ENCODE results near the gene CAMK1D. TPM values are rescaled to one million over a fixed set of nuclear protein-coding genes. Genes with fewer than 3 reads are reported as not detected.

The CAMK1D gene
- total RNA-seq, 1 donor from 2014 or later = 3.2 TPM

DNA sequence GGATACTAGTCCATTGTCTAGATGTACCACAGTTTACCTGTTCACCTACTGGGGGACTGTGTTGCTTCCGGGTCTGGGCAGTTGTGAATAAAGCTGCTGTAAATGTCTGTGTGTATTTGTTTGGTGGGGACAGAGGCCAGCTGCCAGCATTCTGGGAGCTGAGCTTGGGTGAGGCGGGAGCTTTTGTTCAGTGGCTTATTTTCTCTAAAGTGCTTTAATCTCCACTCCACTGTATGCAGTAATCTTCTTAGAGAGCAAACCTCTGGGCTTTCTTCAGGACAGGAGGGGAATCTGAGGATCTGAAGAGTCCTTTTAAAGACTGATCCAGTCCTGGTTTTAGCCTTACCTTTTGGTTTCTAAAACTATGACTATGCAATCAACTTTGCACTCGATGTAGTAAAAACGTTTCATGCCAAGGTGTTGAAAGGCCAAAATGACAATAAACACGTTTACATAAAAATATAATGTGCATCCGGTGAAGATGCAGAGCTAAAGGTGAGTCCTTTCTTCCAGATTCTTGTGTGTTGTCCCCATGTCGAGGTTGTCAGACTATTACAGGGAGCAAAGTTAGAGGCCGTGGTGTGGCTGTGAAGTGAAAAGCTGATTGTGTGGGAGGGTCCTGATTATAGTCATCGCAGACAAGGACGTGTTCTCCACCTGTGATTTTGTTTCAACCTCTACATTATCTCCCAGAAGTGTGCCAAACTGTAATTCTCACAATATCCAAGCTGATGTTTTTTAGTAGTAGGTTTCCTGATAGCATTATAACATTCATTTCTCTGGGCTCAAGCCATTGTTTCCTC is 279.8 kb downstream of the CAMK1D start:
- no peak for DNase-seq (ENCODE audit: low spot score)
- intact Hi-C loops (cut with DNase I) = no loop called here

DNA sequence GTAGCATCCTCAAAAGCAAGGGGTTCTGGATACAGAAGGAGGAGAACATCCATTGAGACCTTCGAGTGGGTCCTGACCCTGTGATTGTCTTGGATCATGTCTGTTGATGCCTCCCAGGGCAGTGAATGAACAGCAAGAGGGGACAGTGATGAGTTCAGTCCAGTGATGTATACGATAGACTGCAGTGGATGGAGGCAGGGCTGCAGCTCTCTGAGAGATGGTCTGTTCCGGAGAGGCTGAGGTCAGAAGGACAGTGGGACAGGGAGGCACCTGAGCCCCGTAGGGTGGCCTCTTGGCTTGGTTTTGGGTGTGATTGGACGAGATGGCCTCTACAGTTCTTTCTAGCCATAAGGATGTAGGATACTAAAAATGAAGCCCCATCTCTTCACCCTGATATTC is 280.4 kb downstream of the CAMK1D start:
- DNase-seq (ENCODE audit: low spot score) = no peak
- intact Hi-C loops (cut with DNase I) = no loop called here

- intact Hi-C loops (cut with DNase I) = no loop called here
- DNase-seq (ENCODE audit: low spot score) = no peak
Measured at GRCh38 chr10:12631216-12631615, 281.9 kb downstream of the CAMK1D start.

DNA sequence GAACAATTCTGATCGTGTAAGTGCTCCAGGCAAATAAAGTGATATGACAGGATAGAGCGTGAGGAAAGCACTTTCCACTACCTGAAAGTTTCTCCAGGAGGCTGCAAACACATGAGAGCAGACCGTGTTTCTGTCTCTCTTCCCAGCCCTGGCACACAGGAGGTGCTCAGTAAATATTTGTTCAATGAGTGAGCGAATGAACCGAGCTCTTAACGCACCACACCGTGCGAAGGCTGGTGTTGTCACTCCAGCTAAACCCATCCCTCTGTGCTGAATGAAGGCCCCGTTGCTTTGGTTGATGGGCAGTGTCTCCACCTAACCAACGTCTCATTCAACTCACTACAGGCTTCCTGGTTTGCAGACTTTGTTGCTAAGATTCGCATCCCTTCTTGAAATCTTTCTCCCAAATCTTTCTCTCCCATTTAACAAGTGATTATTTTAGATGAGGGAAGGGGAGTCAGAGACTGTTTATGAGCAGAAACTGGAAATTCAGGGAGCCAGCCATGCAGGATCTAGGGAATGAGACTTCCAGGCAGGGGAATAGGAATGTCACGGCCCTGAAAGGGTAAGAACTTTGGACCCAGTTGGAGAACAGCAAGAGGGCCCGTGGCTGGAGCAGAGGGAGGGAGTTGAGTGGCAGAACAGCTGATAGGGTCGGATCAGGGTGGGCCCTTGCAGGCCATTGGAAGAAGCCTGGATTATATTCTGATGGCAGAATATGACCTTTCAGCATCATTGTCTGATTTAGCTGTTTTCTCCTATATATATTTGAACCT is 282.6 kb downstream of the CAMK1D start:
- DNase-seq (ENCODE audit: low spot score) = no peak
- intact Hi-C loops (cut with DNase I) = no loop called here

- intact Hi-C loops (cut with DNase I) = no loop called here
- DNase-seq (ENCODE audit: low spot score) = no peak
Measured at GRCh38 chr10:12633776-12634620, 284.7 kb downstream of the CAMK1D start.

- DNase-seq (ENCODE audit: low spot score) = no peak
- intact Hi-C loops (cut with DNase I) = no loop called here
Measured at GRCh38 chr10:12634621-12634931, 285.2 kb downstream of the CAMK1D start.

- intact Hi-C loops (cut with DNase I) = no loop called here
Measured at GRCh38 chr10:12635127-12635541, 285.8 kb downstream of the CAMK1D start.

DNA sequence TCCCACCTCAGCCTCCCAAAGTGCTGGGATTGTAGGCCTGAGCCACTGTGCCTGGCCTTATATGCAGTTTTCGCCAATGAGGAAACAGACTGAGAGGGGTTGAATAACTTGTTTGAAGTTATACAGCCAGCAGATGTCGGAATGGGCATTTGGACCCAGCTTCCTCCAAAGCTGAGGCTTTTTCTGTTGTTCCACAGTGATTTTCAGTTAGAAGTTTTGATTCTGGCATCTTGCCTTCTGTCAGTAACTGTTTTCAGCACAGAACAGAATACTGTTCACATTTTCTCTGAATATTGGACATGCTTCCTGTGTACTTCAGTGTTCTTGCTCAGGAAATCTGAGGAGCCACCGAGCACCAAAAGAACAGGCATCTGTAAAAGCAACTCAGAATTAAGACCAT is 287.2 kb downstream of the CAMK1D start:
- intact Hi-C loops (cut with DNase I) = no loop called here
- DNase-seq (ENCODE audit: low spot score) = no peak

More at GRCh38 chr10:12635127-12635541, 285.8 kb downstream of the CAMK1D start:
- DNase-seq (ENCODE audit: low spot score) = no peak

DNA sequence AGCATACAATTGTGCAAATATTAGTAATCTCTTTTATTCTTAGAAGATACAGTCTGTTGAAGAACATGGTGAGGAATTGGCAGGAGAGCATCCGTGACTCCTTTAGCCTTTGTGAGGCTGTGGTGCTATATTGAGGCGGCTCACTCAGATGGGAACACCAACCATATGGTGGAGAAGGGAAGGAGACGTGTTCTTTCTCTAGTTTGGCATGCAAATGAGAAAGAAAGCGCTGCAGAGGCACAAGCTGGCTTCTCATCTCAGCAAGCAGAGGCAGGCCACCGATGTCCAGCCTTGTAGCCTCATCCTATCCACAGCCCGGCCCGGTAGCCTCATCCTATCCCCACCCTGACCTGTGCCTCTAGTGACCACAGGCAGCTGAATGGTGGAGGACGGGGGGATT is 288.3 kb downstream of the CAMK1D start:
- no peak for DNase-seq (ENCODE audit: low spot score)
- intact Hi-C loops (cut with DNase I) = no loop called here

- intact Hi-C loops (cut with DNase I) = no loop called here
- DNase-seq (ENCODE audit: low spot score) = no peak
Measured at GRCh38 chr10:12638103-12638502, 288.8 kb downstream of the CAMK1D start.

DNA sequence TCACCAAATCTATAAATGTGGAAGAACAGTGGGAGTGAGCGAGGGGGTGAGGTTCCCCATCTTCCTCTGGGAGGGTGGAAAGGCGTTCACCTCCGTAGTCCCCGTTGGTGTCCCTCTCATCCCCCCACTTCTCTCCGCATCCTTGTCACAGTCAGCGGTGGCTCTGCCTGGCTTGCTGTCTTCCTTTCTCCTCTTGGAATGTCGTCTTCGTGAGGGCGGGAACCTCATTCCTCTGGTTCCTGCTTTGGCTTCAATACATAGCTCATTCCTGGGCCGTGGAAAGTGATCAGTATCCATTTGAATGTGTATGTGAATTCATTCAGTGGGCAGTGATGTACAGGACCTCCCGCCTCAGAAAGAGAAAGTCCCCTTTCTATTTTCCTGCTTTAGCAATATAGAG is 289.4 kb downstream of the CAMK1D start:
- DNase-seq (ENCODE audit: low spot score) = no peak
- intact Hi-C loops (cut with DNase I) = no loop called here

- intact Hi-C loops (cut with DNase I) = no loop called here
- no peak for DNase-seq (ENCODE audit: low spot score)
Measured at GRCh38 chr10:12639996-12640944, 290.9 kb downstream of the CAMK1D start.

DNA sequence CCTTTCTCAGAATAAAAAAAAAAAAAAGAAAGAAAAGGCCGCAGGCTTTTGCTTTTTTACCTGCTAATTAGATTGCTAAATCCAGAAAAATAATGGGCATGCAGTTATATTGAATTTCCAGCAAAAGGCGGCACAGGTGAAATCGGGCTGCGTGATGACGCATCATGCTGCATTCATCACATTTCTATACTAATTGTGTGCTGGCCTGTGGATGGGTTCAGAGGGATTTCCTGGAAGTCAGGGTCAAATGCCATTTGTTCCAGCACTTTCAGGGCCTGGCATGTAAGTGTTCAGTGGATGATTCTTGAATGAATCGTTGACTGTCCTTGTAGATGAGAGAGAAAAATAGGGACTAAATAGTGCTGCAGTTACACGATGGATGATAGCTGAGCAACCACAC is 292.7 kb downstream of the CAMK1D start:
- intact Hi-C loops (cut with DNase I) = no loop called here
- no peak for DNase-seq (ENCODE audit: low spot score)

GRCh38 chr10:12643279-12643678 is 293.9 kb downstream of the CAMK1D start:
- no peak for DNase-seq (ENCODE audit: low spot score)
- intact Hi-C loops (cut with DNase I) = no loop called here

- no peak for DNase-seq (ENCODE audit: low spot score)
- intact Hi-C loops (cut with DNase I) = no loop called here
Measured at GRCh38 chr10:12644380-12645144, 295.2 kb downstream of the CAMK1D start.

DNA sequence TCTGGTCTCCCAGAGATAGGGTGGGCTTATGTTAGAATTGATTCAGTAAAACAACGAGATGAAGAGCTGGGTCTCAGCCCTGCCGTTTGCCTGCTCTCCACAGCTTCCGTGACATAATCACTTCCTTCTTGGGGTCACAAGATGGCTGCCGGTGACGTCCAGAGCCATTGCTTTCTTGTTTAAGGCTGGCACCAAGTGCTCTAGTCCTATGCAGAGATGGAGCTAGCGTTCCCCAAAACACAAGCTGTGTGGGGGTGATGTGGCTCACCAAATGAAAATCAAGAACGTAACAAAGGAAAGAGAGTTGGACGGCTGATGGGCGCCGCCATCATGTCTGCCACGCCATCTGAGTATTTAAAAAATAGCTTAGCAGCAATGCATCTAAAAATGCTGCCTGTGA is 296.1 kb downstream of the CAMK1D start:
- DNase-seq (ENCODE audit: low spot score) = no peak
- intact Hi-C loops (cut with DNase I) = no loop called here

- intact Hi-C loops (cut with DNase I) = no loop called here
- no peak for DNase-seq (ENCODE audit: low spot score)
Measured at GRCh38 chr10:12649012-12649584, 299.8 kb downstream of the CAMK1D start.

- intact Hi-C loops (cut with DNase I) = no loop called here
- DNase-seq (ENCODE audit: low spot score) = no peak
Measured at GRCh38 chr10:12650122-12650521, 300.8 kb downstream of the CAMK1D start.

Measured in cardiac septum (tissue), 1 donor.